PFSK-1 (cell line): ENCODE data around the gene SLC44A2.

Experiments
- POLR2AphosphoS5 ChIP-seq: IDR thresholded peaks from 2 replicates; pipeline ENCODE4 v1.6.1; 2012; ENCODE audit warnings: low read depth, mild to moderate bottlenecking, control low read depth, low read length, moderate library complexity
- SIN3A ChIP-seq: IDR thresholded peaks from 2 replicates; pipeline ENCODE4 v1.6.1; 2012; ENCODE audit warnings: mild to moderate bottlenecking, low read length, moderate library complexity, borderline replicate concordance; ENCODE audit not compliant: insufficient read depth
- TAF1 ChIP-seq: IDR thresholded peaks from 2 replicates; pipeline ENCODE4 v1.6.1; 2012; ENCODE audit warnings: low read length, control low read depth, borderline replicate concordance; ENCODE audit not compliant: insufficient read depth

DNA sequence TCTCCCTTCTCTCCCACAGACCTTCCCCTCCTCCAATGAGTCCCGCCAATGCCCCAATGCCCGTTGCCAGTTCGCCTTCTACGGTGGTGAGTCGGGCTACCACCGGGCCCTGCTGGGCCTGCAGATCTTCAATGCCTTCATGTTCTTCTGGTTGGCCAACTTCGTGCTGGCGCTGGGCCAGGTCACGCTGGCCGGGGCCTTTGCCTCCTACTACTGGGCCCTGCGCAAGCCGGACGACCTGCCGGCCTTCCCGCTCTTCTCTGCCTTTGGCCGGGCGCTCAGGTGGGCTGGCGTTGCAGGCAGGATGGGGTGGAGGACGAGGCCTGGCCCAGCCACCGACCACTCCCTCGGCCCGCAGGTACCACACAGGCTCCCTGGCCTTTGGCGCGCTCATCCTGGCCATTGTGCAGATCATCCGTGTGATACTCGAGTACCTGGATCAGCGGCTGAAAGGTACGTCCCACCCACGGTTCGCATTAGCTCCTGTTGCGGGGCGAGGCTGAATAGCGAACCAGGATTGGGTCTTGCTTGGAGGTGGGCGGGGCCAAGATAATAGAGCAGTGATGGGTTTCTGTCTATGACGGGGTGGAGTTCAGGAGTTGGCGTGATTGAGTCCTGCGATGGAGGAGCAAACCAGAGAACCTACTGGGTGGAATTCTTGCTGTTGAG, 11.1 kb downstream of the SLC44A2 start:
- no peak for TF ChIP-seq POLR2AphosphoS5
- no peak for TF ChIP-seq SIN3A
- TF ChIP-seq TAF1 = no peak
